NCI-H2171 (cell line): ENCODE results near the gene SLC35E2B.
"Not testable (repeated sequence)": the region's sequence is repeated elsewhere in the genome, so short reads cannot be mapped to it uniquely, and the experiment has no call there.

ENCODE experiments used
- DNase-seq: peaks from one replicate; lab custom pipeline; 2025; lab: John Stamatoyannopoulos, UW

The SLC35E2B gene

DNA sequence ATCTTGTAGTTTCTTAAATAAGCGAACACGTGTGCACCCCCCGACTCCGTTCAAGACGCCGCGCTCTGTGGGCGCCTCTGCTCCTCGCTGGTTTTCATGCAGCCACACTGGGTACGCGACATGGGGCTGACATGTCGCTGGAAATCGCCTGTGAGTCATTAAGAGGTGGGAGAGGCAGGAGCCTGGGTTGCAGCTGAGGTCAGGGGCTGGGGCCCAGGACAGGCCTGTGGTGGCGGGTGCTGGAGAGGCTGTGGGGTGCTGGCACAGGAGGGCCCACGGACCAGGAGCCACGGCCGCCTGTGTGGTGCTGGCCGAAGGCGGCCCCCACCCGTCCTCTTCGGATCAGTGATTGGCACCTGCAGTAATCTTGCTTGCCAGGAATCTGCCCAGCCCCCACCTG lies 17.8 kb downstream of the SLC35E2B start:
- not testable (repeated sequence) for DNase-seq

- no peak for DNase-seq
Measured at GRCh38 chr1:1672181-1672965, 20.2 kb downstream of the SLC35E2B start.

DNA sequence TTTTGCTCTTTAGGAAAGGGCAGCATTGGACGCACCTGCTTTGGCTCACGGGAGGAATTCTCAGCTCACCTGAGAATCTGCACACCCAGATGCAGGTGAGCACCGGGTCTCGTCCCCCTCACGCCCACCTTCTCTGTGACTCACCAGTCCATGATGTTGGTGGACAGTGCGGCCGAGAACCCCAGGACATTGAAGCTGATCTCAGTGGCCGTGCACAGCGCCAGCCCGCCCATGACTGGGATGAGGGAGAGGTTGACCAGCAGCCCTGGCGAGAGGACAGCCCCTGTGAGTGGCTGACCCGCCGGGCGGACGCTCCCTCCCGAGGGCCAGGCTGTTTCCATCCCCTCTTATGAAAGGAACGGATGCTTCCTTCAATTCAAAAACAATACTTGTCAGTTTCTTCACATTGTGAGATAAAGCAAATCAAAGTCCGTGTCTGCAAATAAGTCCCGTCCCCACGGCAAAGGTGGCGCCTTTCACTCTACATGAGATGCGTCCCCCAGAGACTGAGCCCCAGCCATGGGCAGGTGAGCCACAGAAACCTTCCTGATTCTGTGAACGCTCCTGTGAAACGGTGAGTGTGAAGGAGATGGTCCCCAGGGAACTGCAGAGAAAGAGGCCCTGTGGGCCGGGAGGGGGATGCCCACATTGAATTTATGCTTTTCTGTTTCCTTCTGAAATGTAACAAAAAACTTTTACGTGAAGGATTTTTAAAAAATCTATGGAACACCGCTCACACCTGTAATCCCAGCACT lies 21.1 kb downstream of the SLC35E2B start:
- DNase-seq: no peak

DNA sequence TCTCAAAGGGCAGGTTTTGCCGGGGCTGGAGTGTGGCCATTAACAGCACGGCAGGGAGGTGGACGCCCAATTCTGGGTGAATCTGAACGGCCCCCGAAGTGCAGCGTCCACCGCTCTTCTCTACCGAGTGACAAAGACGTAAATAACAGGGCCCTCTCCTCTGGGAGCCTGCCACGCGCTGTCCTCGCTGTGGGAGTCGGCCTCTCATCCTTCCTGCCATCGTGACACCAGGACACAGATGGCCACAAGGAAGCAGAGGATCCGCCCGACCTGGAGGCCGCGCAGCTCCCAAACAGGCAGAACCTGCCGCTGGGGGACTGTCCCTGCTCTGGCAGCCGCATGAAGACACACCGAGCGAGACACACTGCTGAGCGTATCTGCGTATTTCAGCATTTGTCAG lies 21.7 kb downstream of the SLC35E2B start:
- no peak for DNase-seq

DNA sequence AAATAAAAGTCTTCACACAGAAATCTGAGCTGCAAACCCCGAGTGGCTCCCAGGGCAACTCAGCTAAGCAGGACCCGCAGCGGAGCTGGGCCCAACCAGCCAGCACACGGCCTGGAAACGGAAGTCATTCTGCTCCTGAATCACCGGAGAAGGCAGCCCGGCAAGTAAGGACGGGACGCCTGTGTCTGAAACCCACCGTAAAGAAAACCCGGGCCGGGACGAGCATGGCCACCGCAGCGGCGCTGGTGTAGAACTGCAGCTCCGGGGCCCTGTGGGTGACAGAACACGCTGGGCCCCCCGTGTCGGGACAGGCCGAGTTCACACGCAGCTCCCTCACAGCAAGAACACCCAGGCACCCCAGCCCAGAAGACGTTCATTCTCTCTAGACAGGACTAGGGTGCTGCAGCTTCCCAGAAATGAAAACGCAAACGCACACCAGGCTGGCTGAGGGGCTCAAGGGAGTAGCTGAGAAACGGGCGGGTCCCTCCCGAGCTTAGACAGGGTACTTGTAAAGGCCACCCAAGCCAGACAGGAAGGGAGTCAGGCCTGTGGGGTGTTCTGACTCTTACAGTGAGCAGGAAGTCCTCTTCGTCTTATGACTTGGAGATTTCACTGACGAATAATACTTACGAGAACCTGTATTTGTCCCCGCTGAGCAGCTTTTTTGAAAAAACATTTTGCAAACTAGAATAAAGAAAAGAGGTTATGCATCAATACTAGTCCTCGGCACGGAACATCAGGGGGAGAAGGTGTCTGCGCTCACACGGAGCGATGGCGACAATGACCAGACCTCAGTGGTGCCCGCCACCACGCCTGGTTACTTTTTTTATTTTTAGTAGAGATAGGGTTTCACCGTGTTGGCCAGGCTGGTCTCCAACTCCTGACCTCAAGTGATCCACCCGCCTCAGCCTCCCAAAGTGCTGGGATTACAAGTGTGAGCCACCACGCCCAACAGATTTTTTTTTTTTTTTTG lies 22.8 kb downstream of the SLC35E2B start:
- no peak for DNase-seq

DNA sequence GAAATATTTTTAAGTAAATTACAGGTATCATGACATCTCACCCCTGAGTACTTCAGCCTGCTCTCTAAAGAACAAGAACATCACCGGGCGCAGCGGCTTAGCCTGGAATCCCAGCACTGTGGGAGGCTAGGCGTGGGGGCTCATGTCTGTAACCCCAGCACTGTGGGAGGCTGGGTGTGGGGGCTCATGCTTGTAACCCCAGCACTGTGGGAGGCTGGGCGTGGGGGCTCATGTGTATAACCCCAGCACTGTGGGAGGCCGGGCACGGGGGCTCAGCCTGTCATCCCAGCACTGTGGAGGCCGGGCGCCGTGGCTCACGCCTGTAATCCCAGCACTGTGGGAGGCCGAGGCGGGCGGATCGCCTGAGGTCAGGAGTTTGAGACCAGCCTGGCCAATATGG lies 26.1 kb downstream of the SLC35E2B start:
- no peak for DNase-seq

- no peak for DNase-seq
Measured at GRCh38 chr1:1665815-1666251, 26.8 kb downstream of the SLC35E2B start.

- DNase-seq: no peak
Measured at GRCh38 chr1:1664941-1665814, 27.4 kb downstream of the SLC35E2B start.

- not testable (repeated sequence) for DNase-seq
Measured at GRCh38 chr1:1664318-1664717, 28.3 kb downstream of the SLC35E2B start.

DNA sequence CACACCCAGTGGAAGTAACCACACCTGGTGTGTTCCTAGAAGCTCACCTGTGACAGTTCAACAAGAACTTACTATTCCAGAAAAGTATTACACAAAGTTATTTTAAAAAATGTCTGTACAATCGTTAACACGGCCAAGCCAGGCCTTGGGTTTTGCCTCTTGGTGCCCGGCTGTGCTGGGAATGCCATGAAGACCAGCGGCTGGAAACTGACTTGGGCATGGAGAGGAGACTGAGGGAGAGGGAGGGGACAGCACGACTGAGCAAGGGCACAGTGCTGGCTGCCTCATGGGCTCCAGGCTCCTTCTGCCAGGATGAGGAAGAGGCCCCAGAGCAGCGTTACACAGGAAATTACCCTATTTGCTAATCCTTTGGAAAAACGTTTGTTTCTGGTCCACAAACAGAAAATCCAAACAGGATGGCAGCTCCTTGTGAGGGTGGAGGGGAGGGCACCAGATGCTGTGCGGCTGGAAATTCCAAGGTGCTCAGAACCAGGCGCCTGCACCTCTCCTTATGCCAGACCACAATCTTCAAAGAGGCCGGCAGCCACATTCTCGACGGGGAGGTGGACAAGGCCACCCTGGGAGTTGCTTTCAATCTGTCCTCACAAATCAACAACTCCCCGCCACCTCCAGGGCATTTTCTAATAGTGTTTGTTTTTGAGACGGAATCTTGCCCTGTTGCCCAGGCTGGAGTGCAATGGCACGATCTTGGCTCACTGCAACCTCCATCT lies 29.6 kb downstream of the SLC35E2B start:
- not testable (repeated sequence) for DNase-seq

DNA sequence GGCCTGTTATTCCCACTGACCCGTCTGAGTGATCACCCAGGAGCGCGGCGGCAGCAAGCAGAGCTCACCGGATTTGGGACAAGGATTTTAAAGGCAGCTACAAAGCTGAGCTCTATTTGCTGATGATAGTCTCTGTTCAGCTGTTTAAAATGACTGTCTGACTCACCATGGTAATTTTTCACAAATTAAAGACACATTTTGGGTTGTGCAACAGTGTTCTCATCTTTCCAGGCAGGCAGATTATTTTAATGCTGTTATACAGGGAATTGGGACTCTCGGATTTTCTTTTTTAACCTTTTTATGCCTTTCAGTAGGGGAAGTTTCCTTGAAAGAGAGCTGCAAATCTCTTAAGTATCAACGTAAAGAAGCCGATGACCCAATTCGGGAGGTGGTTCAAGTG lies 30.2 kb downstream of the SLC35E2B start:
- not testable (repeated sequence) for DNase-seq

GRCh38 chr1:1658583-1659549 lies 33.7 kb downstream of the SLC35E2B start, which contains the start of gene CDK11B:
TSS of gene CDK11B (minus strand) at chr1:1659004. CDS start at chr1:1657485, 1,519 bp downstream.
- peak; percentile 92 for DNase-seq

GRCh38 chr1:1648265-1648664 lies 44.3 kb downstream of the SLC35E2B start:
- not testable (repeated sequence) for DNase-seq

- DNase-seq: not testable (repeated sequence)
Measured at GRCh38 chr1:1647567-1648241, 44.9 kb downstream of the SLC35E2B start.

GRCh38 chr1:1646326-1646725 lies 46.3 kb downstream of the SLC35E2B start:
- not testable (repeated sequence) for DNase-seq

DNA sequence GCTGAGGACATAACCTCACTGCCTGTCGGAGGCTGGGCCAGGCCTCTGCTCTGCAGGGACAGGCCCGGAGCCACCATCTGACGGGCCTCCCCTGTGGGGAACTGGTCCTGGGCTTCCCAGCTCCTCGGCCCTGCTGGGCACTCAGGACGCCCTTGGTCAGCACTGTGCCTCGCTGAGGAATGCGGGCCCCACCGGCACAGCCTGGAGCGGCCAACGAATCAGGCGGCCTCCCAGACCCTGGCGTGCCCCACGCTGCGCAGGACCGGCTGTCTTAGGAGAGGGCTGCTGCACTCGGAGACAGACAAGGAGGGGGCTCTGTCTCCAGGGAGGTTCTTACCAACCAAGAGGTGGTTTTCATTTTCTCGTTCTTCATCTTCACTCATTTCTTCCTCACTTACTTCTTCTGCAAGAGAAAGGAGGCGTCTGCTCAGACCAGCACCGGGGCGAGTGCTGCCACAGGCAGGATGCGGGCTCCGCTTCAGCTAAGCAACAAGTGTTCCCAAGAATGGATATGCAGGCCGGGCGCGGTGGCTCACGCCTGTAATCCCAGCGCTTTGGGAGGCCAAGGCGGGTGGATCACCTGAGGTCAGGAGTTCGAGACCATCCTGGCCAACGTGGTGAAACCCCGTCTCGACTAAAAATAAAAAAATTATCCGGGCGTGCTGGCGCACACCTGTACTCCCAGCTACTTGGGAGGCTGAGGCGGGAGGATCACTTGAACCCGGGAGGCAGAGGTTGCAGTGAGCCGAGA lies 51.7 kb downstream of the SLC35E2B start:
- not testable (repeated sequence) for DNase-seq

DNA sequence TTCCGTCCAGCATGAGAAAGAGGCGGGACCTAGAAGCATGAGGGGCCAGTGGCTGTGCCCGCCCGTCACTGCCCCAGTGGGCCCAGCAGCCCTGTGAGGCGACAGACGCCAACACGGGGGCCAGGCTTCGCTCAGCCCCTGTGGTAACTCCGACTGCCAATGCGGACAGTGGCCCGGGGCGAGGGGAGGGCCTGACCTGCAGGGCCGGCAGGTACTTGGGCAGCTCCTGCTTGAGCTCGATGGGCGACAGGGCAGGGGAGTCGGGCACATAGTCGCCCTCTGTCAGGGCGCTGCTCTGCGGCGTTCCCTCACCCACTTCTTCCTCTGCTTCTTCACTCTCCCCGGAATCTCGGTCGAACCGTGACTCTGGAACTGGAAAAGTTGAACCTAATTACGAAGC lies 52.5 kb downstream of the SLC35E2B start:
- DNase-seq: not testable (repeated sequence)

GRCh38 chr1:1639368-1639767 lies 53.2 kb downstream of the SLC35E2B start:
- DNase-seq: not testable (repeated sequence)
